GM12891 (cell line): ENCODE results near the gene LPCAT3.

Source experiments
- DNase-seq: peaks from one replicate; pipeline ENCODE4 v3.0.0; 2011; ENCODE audit warnings: low spot score; ENCODE audit not compliant: insufficient read length
- FAIRE-seq: peaks from 2 replicates; lab custom pipeline; 2011; peaks lifted over from hg19 to GRCh38; lab: Jason Lieb, UNC
- PAX5 ChIP-seq: IDR thresholded peaks from 2 replicates; pipeline ENCODE4 v1.6.1; 2011; ENCODE audit warnings: low read length, moderate library complexity, mild to moderate bottlenecking; ENCODE audit not compliant: insufficient read depth, severe bottlenecking
- POLR2A ChIP-seq: IDR thresholded peaks from 2 replicates; pipeline ENCODE4 v1.6.1; 2011; ENCODE audit warnings: low read depth, low read length, control low read depth
- POLR2AphosphoS5 ChIP-seq: IDR thresholded peaks from 2 replicates; pipeline ENCODE4 v1.6.1; 2011; ENCODE audit warnings: low read depth, low read length, control low read depth
- POU2F2 ChIP-seq: IDR thresholded peaks from 2 replicates; pipeline ENCODE4 v1.6.1; 2011; ENCODE audit warnings: low read depth, mild to moderate bottlenecking, control low read depth, low read length, moderate library complexity
- SPI1 ChIP-seq: IDR thresholded peaks from 2 replicates; pipeline ENCODE4 v1.6.1; 2011; ENCODE audit warnings: low read depth, low read length, control low read depth
- TAF1 ChIP-seq: IDR thresholded peaks from 2 replicates; pipeline ENCODE4 v1.6.1; 2011; ENCODE audit warnings: low read depth, low read length, control low read depth

LPCAT3 gene

GRCh38 chr12:6960593-6961277 is 57.5 kb downstream of the LPCAT3 start:
- no peak for TF ChIP-seq POLR2AphosphoS5
- TF ChIP-seq POLR2A: peak; percentile 53; the same call in 1 of the 2 replicates
- peak; percentile 79 for TF ChIP-seq SPI1
- no peak for TF ChIP-seq TAF1
- FAIRE-seq: peak; percentile 81
- DNase-seq: no peak

GRCh38 chr12:6959805-6960592 is 58.3 kb downstream of the LPCAT3 start:
- FAIRE-seq: no peak
- no peak for DNase-seq
- TF ChIP-seq POU2F2 (no peak), POLR2AphosphoS5 (no peak), TAF1 (no peak)

GRCh38 chr12:6959058-6959804 is 59.0 kb downstream of the LPCAT3 start:
- peak; percentile 95 for FAIRE-seq

GRCh38 chr12:6958609-6959057 is 59.6 kb downstream of the LPCAT3 start:
- TF ChIP-seq POLR2AphosphoS5 (no peak), TAF1 (no peak), PAX5 (no peak), POLR2A (no peak), POU2F2 (no peak), SPI1 (no peak)
- FAIRE-seq (no peak), DNase-seq (no peak)

More at GRCh38 chr12:6959058-6959804, 59.0 kb downstream of the LPCAT3 start:
- TF ChIP-seq POU2F2 (peak; percentile 90), POLR2A (peak; percentile 75), PAX5 (peak; percentile 49), SPI1 (peak; percentile 95), POLR2AphosphoS5 (peak; percentile 80), TAF1 (peak; percentile 57; the same call in 1 of the 2 replicates)
- no peak for DNase-seq

GRCh38 chr12:6957741-6958608 is 60.3 kb downstream of the LPCAT3 start:
- no peak; the same call in 1 of the 2 replicates for TF ChIP-seq POLR2A
- TF ChIP-seq SPI1: no peak
- TF ChIP-seq POU2F2: peak; percentile 61; the same call in 1 of the 2 replicates
- peak; percentile 23; the same call in 1 of the 2 replicates for TF ChIP-seq POLR2AphosphoS5
- no peak for TF ChIP-seq PAX5
- DNase-seq (no peak), FAIRE-seq (no peak)

GRCh38 chr12:6957151-6957701 is 61.0 kb downstream of the LPCAT3 start:
- TF ChIP-seq POLR2AphosphoS5 (0 out of 2 replicates have a peak, but pooled peaks have one; percentile 12), POLR2A (0 out of 2 replicates have a peak, but pooled peaks have one; percentile 0), POU2F2 (no peak), TAF1 (no peak), SPI1 (no peak)
- DNase-seq (no peak), FAIRE-seq (peak; percentile 72)

GRCh38 chr12:6956021-6956727 is 62.1 kb downstream of the LPCAT3 start:
- no peak for DNase-seq
- TF ChIP-seq POLR2A (0 out of 2 replicates have a peak, but pooled peaks have one; percentile 14), POU2F2 (no peak)
- peak; percentile 90 for FAIRE-seq

- DNase-seq (no peak), FAIRE-seq (peak; percentile 56)
- TF ChIP-seq SPI1: no peak
- TF ChIP-seq TAF1: no peak
- TF ChIP-seq POLR2A: no peak
- TF ChIP-seq POLR2AphosphoS5: no peak
- TF ChIP-seq PAX5: no peak
Measured at GRCh38 chr12:6955108-6956020, 62.9 kb downstream of the LPCAT3 start.
